Stimulated activated naive CD4-positive, alpha-beta T cell treated with Interleukin-2 at 50 U/mL for 16 hours (primary cell): ENCODE measurements around the gene ZNF281.
A peak's percentile ranks its signal among the peaks of the same experiment; 100 is the strongest.
"Not testable (repeated sequence)": the region's sequence is repeated elsewhere in the genome, so short reads cannot be mapped to it uniquely, and the experiment has no call there.

Experiments
- DNase-seq: peaks from one replicate; lab custom pipeline; 2025; lab: John Stamatoyannopoulos, UW

ZNF281 gene

GRCh38 chr1:200429221-200429751 is 19.4 kb upstream of the ZNF281 start:
- DNase-seq, result no peak

DNA sequence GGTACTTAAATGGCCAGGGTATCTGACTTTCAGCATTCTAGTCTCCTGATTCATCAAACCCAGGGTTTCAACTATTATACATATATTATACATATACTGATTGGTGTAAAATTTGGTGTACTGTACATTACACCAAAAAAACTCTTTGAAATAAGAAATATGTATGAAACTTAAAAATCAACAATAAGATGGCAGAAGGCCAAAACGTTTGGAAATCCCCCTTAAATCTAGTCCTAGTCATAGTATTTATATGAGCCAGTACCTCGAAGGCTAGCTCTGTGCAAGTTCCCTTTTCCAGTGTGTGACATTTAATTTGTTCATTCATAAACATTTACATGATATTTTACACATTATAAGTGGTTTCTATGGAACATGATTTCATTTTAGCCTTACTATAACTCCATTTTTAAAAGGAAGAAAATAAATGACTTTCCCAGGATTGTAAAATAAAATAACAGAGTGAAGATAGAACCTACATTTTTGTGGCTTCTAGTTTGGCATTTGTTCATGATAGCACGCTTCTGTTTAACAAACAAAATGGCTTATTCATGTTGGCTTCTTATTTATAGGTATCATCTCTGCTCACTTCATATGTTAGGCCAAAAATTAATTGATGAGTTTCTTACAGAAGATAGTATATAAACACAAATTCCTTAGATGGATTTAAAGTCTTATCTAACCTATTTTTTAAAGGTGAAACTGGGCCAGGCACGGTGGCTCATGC is 18.8 kb upstream of the ZNF281 start:
- no peak for DNase-seq

- DNase-seq, result no peak
These were observed 17.9 kb upstream of the ZNF281 start for GRCh38 chr1:200427744-200428143.

DNA sequence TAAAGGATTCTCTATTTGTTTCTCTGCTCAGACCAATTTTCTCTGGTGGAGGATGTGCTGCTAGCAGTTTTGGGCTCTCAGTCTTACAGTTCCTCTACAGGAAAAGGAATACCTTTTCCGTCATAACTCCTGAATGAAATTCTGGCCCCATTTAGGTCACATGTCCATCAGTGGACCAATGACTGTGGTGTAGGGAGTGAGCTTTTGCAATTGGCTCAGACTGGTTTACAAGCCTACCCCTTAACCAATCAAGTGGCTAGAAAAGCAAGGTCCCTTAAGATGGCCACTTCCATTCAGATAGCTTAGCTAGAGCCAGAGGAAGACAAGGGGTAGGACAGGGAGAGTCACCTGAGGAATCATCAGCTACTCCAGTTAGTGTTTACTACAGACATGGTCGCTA is 16.4 kb upstream of the ZNF281 start:
- no peak for DNase-seq

GRCh38 chr1:200423235-200423634 is 13.4 kb upstream of the ZNF281 start:
- no peak for DNase-seq

GRCh38 chr1:200422211-200422610 is 12.4 kb upstream of the ZNF281 start:
- no peak for DNase-seq

DNA sequence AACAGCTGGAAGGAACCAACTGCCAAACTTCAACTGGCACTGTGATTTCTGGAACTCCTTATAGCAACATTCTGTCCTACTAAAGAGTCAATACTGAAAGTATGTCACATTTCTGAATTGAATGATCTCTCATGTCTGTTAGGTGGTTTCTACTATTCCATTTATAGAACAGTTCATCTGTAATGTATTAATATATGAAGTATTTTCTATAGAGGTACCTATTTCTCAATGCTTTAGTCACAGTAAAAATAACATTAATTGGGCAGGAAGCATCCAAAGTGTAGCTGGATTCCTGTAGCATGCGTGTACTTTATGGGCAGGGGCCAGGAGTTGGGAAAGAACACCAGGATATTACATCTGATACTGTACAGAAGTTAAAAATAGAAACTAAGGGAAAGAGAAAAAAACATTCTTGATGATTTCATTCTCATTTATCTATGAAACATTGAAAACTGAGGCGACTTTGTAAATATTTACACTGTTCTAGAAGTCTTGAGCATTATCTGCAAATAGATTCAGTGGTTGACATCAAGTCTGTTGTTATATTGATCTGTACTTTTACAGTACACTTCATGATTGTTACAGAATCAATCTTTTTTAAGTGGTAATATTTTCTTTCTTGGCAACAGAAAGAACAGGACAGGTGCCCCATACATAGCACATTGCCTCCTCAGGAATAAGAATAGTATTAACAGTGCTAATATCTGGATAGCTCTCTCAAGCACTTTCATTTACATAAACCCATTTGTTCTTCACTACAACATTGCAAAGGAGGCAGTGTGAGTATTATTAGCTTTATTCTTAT is 6.2 kb upstream of the ZNF281 start:
- no peak for DNase-seq

- DNase-seq, result no peak
These were observed 5.4 kb upstream of the ZNF281 start for GRCh38 chr1:200415227-200415626.

- DNase-seq, result no peak
These were observed 4.8 kb upstream of the ZNF281 start for GRCh38 chr1:200414657-200415056.

GRCh38 chr1:200413766-200414165 is 3.9 kb upstream of the ZNF281 start:
- not testable (repeated sequence) for DNase-seq

- no peak for DNase-seq
These were observed 1.8 kb upstream of the ZNF281 start for GRCh38 chr1:200411406-200412257.

DNA sequence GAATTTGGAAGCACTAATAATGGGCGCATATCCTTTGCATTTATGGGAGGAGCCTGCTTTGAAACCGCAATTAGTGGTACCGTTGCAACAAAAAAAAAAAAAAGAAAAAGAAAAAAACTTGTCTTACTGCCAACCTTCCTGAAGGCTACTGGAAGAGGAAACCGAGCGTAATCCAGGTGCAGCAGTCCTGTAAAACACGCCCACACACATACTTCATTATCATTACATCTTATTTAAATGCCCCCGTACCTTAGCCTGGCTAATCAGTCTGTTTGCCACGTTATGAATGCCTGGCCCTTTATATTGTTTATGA is 686 bp upstream of the ZNF281 start:
- no peak for DNase-seq

- peak; percentile 46 for DNase-seq
These were observed 554 bp downstream of the ZNF281 start for GRCh38 chr1:200409203-200409760.

GRCh38 chr1:200406161-200406797 is 3.6 kb downstream of the ZNF281 start:
- no peak for DNase-seq

DNA sequence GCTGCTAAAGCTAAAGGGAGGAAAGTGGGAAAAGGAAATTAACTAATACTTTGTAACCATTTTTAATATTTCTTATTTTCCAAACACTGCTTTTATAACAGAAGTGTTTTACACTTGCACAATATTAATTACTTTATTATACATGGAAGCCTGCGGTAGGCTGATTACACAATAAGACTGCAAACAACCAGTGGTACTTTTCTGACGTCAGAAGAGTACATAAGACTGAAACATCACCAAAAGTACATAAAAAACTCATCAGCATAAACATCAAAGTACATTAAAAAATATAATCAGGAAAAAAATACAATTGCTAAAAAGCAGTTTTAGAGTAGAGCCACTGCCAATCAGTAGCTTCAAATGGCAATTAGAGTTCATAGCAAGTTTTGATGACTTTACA is 4.6 kb downstream of the ZNF281 start:
- no peak for DNase-seq

GRCh38 chr1:200401708-200402107 is 8.1 kb downstream of the ZNF281 start:
- no peak for DNase-seq

DNA sequence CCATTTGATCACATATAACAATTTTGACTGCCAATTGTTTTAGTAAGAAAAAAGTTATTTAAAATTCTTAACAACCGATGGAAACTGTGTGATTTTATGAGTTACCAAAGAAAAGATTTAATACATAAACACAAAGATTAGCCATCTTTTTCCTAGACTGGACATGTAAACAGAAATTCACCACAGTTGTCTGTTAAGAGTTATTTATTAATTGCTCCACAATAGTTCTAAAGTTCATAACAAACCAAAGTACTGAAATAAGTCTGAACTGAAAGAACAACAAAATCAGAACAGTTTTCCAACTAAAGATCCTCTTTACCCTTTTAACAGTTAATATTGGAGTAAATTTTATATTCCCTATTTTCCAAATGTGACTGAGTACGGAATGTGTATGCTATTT is 8.6 kb downstream of the ZNF281 start:
- no peak for DNase-seq

- DNase-seq, result no peak
These were observed 9.3 kb downstream of the ZNF281 start for GRCh38 chr1:200400556-200400955.

GRCh38 chr1:200399860-200400259 is 10.0 kb downstream of the ZNF281 start:
- no peak for DNase-seq

GRCh38 chr1:200398373-200398772 is 11.5 kb downstream of the ZNF281 start:
- no peak for DNase-seq

DNA sequence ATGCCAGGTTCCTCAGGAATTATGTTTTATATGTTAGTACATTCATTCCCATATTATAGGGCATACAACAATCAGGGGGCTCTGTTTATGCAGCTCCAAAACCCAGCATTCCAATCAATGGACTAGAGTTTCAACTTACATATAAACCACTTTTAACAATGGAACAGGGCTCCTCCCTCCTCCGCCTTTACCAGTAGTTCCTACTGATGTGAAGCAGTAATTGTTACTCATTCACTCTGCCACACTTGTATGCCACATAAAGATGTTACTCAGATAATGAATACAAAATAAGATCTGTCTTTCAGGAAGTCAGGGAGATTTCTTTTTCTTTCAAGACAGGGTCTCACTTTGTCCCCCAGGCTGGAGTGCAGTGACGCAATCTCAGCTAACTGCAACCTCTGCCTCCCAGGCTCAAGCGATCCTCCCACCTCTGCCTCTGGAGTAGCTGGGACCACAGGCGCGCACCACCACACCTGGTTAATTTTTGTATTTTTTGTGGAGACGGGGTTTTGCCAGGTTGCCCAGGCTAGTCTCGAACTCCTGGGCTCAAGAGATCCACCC is 17.1 kb downstream of the ZNF281 start:
- DNase-seq, result no peak
